Kidney epithelial cell (primary cell): ENCODE results near the gene KRTAP5-11. TPM values are rescaled to one million over a fixed set of nuclear protein-coding genes. Genes with fewer than 3 reads are reported as not detected.

Experiments used
- DNase-seq: peaks from one replicate; pipeline ENCODE4 v3.0.0-alpha.2; 2010; ENCODE audit warnings: low read depth
- H3K27me3 ChIP-seq: 2 replicates; pipeline ENCODE4 v1.6.0; 2011; ENCODE audit warnings: low read length; ENCODE audit not compliant: control insufficient read depth, insufficient read depth
- H3K36me3 ChIP-seq: 2 replicates; pipeline ENCODE4 v1.5.1; 2011; ENCODE audit warnings: low read length; ENCODE audit not compliant: control insufficient read depth, insufficient read depth
- H3K4me3 ChIP-seq: 2 replicates; pipeline ENCODE4 v1.5.1; 2011; ENCODE audit warnings: low read depth, mild to moderate bottlenecking, control low read depth, low read length
- total RNA-seq: library from RNA; depleted of rRNA; stranded (reverse); fragments of >200 nt; gene quantifications from 2 replicates; pipeline ENCODE4 v1.2.3, GENCODE V29; 2015
- TF ChIP-seq, protein P1 (sequence below): IDR thresholded peaks from 2 replicates; pipeline ENCODE4 v1.5.1; 2011; ENCODE audit warnings: mild to moderate bottlenecking, moderate library complexity, low read length, control low read depth, inconsistent platforms; ENCODE audit not compliant: insufficient read depth, poor library complexity, severe bottlenecking

KRTAP5-11 gene
- total RNA-seq, 1 donor from 2014 or later: not detected

DNA sequence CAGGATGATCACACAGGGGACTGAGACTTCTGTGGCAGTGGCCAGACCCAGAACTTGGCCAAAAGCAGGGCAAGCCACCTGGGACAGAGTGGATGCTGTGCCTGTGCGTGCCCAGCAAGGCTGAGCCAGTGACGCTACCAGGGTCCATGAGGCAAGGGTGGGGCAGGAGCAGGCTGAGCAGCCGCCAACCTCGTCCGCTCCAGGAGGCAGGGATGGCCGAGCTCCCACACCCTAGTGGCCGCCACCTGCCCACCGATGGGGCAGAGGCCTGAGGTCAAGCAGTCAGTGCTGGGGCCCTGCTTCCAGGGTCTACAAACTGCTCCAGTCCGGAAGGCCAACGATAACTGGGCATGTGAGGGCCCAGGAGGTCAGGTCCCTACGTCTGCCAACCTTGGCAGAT lies 27.2 kb downstream of the KRTAP5-11 start:
- H3K4me3 ChIP-seq: no peak overlapping the region
- no peak for DNase-seq
- TF ChIP-seq, protein P1, sequence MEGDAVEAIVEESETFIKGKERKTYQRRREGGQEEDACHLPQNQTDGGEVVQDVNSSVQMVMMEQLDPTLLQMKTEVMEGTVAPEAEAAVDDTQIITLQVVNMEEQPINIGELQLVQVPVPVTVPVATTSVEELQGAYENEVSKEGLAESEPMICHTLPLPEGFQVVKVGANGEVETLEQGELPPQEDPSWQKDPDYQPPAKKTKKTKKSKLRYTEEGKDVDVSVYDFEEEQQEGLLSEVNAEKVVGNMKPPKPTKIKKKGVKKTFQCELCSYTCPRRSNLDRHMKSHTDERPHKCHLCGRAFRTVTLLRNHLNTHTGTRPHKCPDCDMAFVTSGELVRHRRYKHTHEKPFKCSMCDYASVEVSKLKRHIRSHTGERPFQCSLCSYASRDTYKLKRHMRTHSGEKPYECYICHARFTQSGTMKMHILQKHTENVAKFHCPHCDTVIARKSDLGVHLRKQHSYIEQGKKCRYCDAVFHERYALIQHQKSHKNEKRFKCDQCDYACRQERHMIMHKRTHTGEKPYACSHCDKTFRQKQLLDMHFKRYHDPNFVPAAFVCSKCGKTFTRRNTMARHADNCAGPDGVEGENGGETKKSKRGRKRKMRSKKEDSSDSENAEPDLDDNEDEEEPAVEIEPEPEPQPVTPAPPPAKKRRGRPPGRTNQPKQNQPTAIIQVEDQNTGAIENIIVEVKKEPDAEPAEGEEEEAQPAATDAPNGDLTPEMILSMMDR: no peak
- H3K36me3 ChIP-seq: no peaks in the 10 kb centered on the region
- no peaks in the 10 kb centered on the region for H3K27me3 ChIP-seq

DNA sequence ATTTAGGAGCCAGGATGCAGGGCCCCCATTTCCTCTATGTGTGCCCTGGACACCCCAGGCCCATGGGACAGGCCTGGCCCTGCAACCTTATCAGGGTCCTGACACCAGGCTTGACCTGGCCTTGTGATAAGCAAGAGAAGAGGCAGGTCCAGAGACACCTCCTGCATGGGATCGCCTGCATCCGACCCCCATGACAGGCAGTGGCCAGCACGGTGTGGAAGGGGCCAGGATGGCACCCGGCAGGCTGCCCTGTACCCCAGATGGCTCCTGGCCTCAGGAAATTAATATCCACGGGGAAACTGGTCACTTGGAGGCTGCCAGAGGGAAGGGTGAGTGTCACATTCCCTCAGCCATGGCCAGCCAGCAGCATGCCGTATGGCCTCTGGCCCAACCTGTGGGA lies 27.7 kb downstream of the KRTAP5-11 start:
- no peak for DNase-seq
- TF ChIP-seq, protein P1: no peak
- Histone ChIP-seq H3K27me3 (peaks cover under 1% of the 10 kb centered on the region), H3K36me3 (no peaks in the 10 kb centered on the region), H3K4me3 (no peak overlapping the region)

DNA sequence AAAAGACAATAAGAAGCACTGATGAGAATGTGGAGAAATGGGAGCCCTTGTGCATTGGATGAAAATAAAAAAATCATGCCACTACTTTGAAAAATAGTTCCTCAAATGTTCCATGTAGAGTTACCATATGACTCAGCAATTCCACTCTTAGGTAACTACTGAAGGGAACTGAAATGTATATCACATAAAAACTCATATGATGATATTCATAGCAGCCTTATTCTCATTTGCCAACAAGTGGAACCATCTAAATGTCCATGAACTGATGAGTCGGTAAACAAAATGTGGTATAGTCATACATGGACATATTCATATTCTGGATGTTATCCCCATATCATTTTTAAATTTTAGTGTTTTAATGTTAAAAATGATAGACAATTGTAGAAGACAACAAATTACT lies 31.0 kb downstream of the KRTAP5-11 start:
- no peaks in the 10 kb centered on the region for H3K36me3 ChIP-seq
- TF ChIP-seq, protein P1: no peak
- no peak for DNase-seq
- no peak overlapping the region for H3K4me3 ChIP-seq
- peaks cover 11% of the 10 kb centered on the region for H3K27me3 ChIP-seq

DNA sequence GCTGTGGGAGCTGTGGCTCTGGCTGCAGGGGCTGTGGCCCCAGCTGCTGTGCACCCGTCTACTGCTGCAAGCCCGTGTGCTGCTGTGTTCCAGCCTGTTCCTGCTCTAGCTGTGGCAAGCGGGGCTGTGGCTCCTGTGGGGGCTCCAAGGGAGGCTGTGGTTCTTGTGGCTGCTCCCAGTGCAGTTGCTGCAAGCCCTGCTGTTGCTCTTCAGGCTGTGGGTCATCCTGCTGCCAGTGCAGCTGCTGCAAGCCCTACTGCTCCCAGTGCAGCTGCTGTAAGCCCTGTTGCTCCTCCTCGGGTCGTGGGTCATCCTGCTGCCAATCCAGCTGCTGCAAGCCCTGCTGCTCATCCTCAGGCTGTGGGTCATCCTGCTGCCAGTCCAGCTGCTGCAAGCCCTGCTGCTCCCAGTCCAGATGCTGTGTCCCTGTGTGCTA lies 33.9 kb downstream of the KRTAP5-11 start:
- no peak for DNase-seq
- no peaks in the 10 kb centered on the region for H3K36me3 ChIP-seq
- no peak overlapping the region for H3K4me3 ChIP-seq
- TF ChIP-seq, protein P1: no peak
- peaks cover 13% of the 10 kb centered on the region for H3K27me3 ChIP-seq

DNA sequence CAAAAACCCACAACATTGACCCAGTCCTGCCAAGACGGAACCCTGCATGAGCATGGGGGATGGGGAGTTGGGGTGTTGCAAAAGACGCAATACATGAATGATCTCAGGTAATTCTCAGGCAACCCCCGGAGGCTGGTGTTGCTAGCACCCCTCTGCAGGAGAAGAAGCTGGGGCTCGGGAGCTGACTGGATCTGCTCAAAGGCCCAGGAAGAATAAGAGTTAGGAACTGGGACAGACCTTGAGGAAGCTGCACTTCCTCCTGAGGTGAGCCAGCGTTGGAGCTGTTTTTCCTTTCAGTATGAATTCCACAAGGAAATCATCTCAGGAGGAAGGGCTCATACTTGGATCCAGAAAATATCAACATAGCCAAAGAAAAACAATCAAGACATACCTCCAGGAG lies 34.6 kb downstream of the KRTAP5-11 start, which contains the start of gene KRTAP5-9:
Gene KRTAP5-9 (plus strand): TSS at position 301 of the 400 bp plus-strand sequence. CDS start 238 bp downstream, outside the sequence.
- H3K36me3 ChIP-seq: no peaks in the 10 kb centered on the region
- H3K4me3 ChIP-seq: no peak within 1 kb of the TSS
- DNase-seq: no peak
- H3K27me3 ChIP-seq: peaks cover 13% of the 10 kb centered on the region
- TF ChIP-seq, protein P1: no peak

DNA sequence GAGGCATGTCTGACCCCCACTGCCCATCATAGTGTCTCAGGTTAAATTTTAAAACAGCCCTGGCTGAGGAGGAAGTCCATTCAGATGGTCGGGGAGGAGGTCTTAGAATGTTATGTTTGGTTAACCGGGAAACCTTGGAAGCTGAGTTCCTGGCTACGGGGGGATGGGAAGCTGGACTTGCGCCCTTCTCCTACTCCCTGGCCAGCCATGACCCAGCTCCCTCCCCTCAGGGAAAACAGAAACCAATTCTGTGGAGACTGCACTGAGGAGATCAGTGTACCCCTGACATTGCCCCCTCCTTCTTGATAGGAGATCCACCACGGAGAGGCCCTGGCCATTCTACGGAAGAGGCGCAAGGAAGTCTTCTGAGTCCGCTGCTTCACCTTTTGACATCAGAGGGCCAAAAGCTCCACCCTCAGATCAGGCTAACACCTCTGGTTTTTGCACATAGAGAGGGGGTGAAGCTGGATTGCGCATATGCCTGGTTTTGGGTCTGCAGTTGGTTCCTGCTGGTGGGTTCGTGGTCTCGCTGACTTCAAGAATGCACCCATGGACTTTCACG lies 37.2 kb downstream of the KRTAP5-11 start:
- DNase-seq: no peak
- H3K36me3 ChIP-seq: no peaks in the 10 kb centered on the region
- H3K4me3 ChIP-seq: no peak overlapping the region
- TF ChIP-seq, protein P1: no peak
- H3K27me3 ChIP-seq: peaks cover 15% of the 10 kb centered on the region
